CD14-positive monocyte (primary cell): ENCODE measurements around the gene CDH5. TPM values are rescaled to one million over a fixed set of nuclear protein-coding genes. Genes with fewer than 3 reads are reported as not detected.
A peak's percentile ranks its signal among the peaks of the same experiment; 100 is the strongest.

Experiments used
- DNase-seq, 3 donors: peaks; one replicate each; pipeline ENCODE4 v3.0.0-alpha.2; 2011 to 2022
- H2AFZ ChIP-seq: 2 replicates; pipeline ENCODE4 v1.6.0; 2012; ENCODE audit warnings: mild to moderate bottlenecking, low read depth, low read length, inconsistent platforms; ENCODE audit not compliant: insufficient read depth, poor library complexity, severe bottlenecking
- H3K27ac ChIP-seq, 2 donors: 1 replicate in 1 of 2; 2 replicates in 1 of 2; pipeline ENCODE4 v1.5.1; 2012 to 2013; ENCODE audit warnings: low read length in 2 of 2, control low read depth in 1 of 2, inconsistent platforms in 1 of 2, low read depth in 1 of 2, mild to moderate bottlenecking in 1 of 2
- H3K27me3 ChIP-seq, 2 donors: one replicate each; pipeline versions ENCODE4 v1.6.0 to v1.6.1; 2011 to 2013; ENCODE audit warnings: low read length in 2 of 2; ENCODE audit not compliant: control insufficient read depth in 2 of 2, insufficient read depth in 2 of 2
- H3K36me3 ChIP-seq, 2 donors: replicated peaks in 1 of 2; 1 replicate in 1 of 2; 2 replicates in 1 of 2; pipeline versions ENCODE4 v1.5.1 to v1.6.1; 2012 to 2013; ENCODE audit warnings: low read length in 2 of 2, control low read depth in 1 of 2, inconsistent platforms in 1 of 2, mild to moderate bottlenecking in 1 of 2; ENCODE audit not compliant: insufficient read depth in 2 of 2, control insufficient read depth in 1 of 2
- H3K4me1 ChIP-seq, 2 donors: 1 replicate in 1 of 2; 2 replicates in 1 of 2; pipeline versions ENCODE4 v1.5.1 to v1.6.1; 2012 to 2013; ENCODE audit warnings: low read length in 2 of 2, control low read depth in 1 of 2, inconsistent platforms in 1 of 2, mild to moderate bottlenecking in 1 of 2, moderate library complexity in 1 of 2; ENCODE audit not compliant: insufficient read depth in 2 of 2, control insufficient read depth in 1 of 2
- H3K4me2 ChIP-seq: replicated peaks from 2 replicates; pipeline ENCODE3; 2012; ENCODE audit warnings: low read length, moderate library complexity, mild to moderate bottlenecking; ENCODE audit not compliant: poor library complexity, severe bottlenecking; ENCODE audit errors: extremely low read depth
- H3K4me3 ChIP-seq, 3 experiments: fragments of 200-600 bp in 1 of 3; sonication (generic) in 1 of 3; replicated peaks in 1 of 3; 1 replicate in 2 of 3; 2 replicates in 1 of 3; pipeline ENCODE4 v1.5.1; 2011 to 2013; ENCODE audit warnings: low read length in 3 of 3, mild to moderate bottlenecking in 3 of 3, control low read depth in 2 of 3, low read depth in 2 of 3, inconsistent platforms in 1 of 3, moderate library complexity in 1 of 3
- H3K79me2 ChIP-seq: 2 replicates; pipeline ENCODE4 v1.6.0; 2012; ENCODE audit warnings: mild to moderate bottlenecking, control low read depth, inconsistent platforms, low read length, moderate library complexity; ENCODE audit not compliant: insufficient read depth
- H3K9ac ChIP-seq: 2 replicates; pipeline ENCODE4 v1.6.0; 2017; ENCODE audit warnings: low read length, mild to moderate bottlenecking; ENCODE audit not compliant: insufficient read depth, poor library complexity, severe bottlenecking
- H3K9me3 ChIP-seq, 2 donors: replicated peaks in 1 of 2; 1 replicate in 1 of 2; 2 replicates in 1 of 2; pipeline versions ENCODE4 v1.5.1 to v1.6.1; 2012 to 2013; ENCODE audit warnings: low read length in 2 of 2, control low read depth in 1 of 2; ENCODE audit not compliant: control insufficient read depth in 1 of 2, insufficient read depth in 1 of 2
- H4K20me1 ChIP-seq: 2 replicates; pipeline ENCODE4 v1.6.0; 2012; ENCODE audit warnings: mild to moderate bottlenecking, low read length, control low read depth, moderate library complexity; ENCODE audit not compliant: insufficient read depth
- H3K27ac Mint-ChIP-seq, 7 donors: one replicate each; pipeline ENCODE4 v1.8.0; 2020; ENCODE audit warnings: mild to moderate bottlenecking in 7 of 7, mixed read lengths in 7 of 7, moderate library complexity in 6 of 7, inconsistent platforms in 2 of 7
- H3K27me3 Mint-ChIP-seq, 3 donors: one replicate each; pipeline ENCODE4 v1.8.0; 2021 to 2022; ENCODE audit warnings: low read depth in 3 of 3, mild to moderate bottlenecking in 3 of 3, mixed read lengths in 3 of 3, moderate library complexity in 3 of 3, inconsistent platforms in 1 of 3
- H3K36me3 Mint-ChIP-seq, 2 donors: one replicate each; pipeline ENCODE4 v1.8.0; 2020; ENCODE audit warnings: mixed read lengths in 2 of 2, inconsistent platforms in 1 of 2, mild to moderate bottlenecking in 1 of 2
- H3K4me1 Mint-ChIP-seq: one replicate; pipeline ENCODE4 v1.8.0; 2020; ENCODE audit warnings: mild to moderate bottlenecking, mixed read lengths
- H3K4me3 Mint-ChIP-seq, 2 donors: one replicate each; pipeline ENCODE4 v1.8.0; 2020; ENCODE audit warnings: mild to moderate bottlenecking in 2 of 2, mixed read lengths in 2 of 2, moderate library complexity in 1 of 2
- H3K9me3 Mint-ChIP-seq, 7 donors: one replicate each; pipeline ENCODE4 v1.8.0; 2020 to 2022; ENCODE audit warnings: mixed read lengths in 7 of 7, mild to moderate bottlenecking in 6 of 7, moderate library complexity in 6 of 7, inconsistent platforms in 2 of 7
- WGBS: methylation state at CpG from one replicate; pipeline ENCODE4 v1.1.5; 2013; ENCODE audit warnings: missing lambda C conversion rate; ENCODE audit not compliant: insufficient coverage; 5-methylcytosine and 5-hydroxymethylcytosine counted together
- intact Hi-C, 2 donors: fragments of 100-400 bp; cut with micrococcal nuclease; formaldehyde crosslinking; loops; one replicate each; pipeline versions ENCODE4 v1.15.0 to v1.15.1; 2023
- polyA plus RNA-seq, 3 donors: library from polyadenylated mRNA; depleted of rRNA in 1 of 3; unstranded in 2 of 3; stranded (reverse) in 1 of 3; fragments of 300-500 nt in 2 of 3; fragments of >200 nt in 1 of 3; fragmentation: Illumina TruSeq in 2 of 3; gene quantifications; 1 replicate in 2 of 3; 2 replicates in 1 of 3; pipeline ENCODE4 v1.2.3, GENCODE V29; 2012 to 2021
- TF ChIP-seq, protein P1 (sequence below): fragments of 200-600 bp; IDR thresholded peaks from one replicate; pipeline ENCODE4 v1.8.0; 2022; ENCODE audit warnings: antibody characterized with exemption, mild to moderate bottlenecking

The CDH5 gene
- polyA plus RNA-seq, 3 donors = 0.12 to 0.22 TPM; not detected in 1

DNA sequence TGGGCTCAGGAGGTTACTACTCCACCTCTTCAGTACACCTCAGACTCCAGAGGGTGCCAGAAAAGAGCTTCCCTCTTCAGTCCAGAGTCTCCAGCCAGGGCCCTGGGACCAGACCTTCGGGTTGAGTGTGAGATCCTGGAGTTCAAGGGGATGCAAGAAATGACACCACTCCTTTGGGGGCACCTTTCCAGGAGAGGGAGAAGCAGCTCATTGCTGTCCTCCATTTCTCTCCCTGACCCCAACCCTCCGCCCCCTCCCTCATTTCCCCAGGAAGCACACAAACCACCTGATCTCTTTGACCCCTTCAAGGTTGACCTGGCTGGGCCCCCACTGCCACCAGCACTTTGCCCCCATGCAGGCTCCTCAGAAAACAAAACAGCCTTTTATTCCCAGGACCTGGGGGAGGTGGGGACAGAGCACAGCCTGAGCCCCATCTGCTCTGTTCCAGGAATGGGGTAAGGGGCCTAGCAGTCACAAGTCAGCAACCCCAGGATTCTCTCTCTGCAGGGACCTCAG, 21.4 kb downstream of the CDH5 start:
- no peaks in the 10 kb centered on the region for H3K4me1 ChIP-seq
- no peaks in the 10 kb centered on the region for H3K9me3 ChIP-seq
- Mint-ChIP-seq H3K9me3 (peaks cover 0 to 2% (median 0%) of the 10 kb centered on the region in 7 donors), H3K4me3 (no peak overlapping the region), H3K27ac (peak overlapping the region in 1 of 7 donors; percentile 53), H3K4me1 (no peaks in the 10 kb centered on the region), H3K27me3 (peaks cover 0 to 9% (median 6%) of the 10 kb centered on the region in 3 donors), H3K36me3 (no peaks in the 10 kb centered on the region)
- TF ChIP-seq, protein P1, sequence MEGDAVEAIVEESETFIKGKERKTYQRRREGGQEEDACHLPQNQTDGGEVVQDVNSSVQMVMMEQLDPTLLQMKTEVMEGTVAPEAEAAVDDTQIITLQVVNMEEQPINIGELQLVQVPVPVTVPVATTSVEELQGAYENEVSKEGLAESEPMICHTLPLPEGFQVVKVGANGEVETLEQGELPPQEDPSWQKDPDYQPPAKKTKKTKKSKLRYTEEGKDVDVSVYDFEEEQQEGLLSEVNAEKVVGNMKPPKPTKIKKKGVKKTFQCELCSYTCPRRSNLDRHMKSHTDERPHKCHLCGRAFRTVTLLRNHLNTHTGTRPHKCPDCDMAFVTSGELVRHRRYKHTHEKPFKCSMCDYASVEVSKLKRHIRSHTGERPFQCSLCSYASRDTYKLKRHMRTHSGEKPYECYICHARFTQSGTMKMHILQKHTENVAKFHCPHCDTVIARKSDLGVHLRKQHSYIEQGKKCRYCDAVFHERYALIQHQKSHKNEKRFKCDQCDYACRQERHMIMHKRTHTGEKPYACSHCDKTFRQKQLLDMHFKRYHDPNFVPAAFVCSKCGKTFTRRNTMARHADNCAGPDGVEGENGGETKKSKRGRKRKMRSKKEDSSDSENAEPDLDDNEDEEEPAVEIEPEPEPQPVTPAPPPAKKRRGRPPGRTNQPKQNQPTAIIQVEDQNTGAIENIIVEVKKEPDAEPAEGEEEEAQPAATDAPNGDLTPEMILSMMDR = no peak
- H2AFZ ChIP-seq = no peak overlapping the region
- no peak for DNase-seq
- intact Hi-C loops = no loop called here
- no peak overlapping the region for H3K9ac ChIP-seq
- no peak overlapping the region for H3K4me3 ChIP-seq
- no peaks in the 10 kb centered on the region for H3K27me3 ChIP-seq
- H3K79me2 ChIP-seq = no peaks in the 10 kb centered on the region
- no peaks in the 10 kb centered on the region for H3K36me3 ChIP-seq
- no peaks in the 10 kb centered on the region for H4K20me1 ChIP-seq
- no peak overlapping the region for H3K4me2 ChIP-seq
- H3K27ac ChIP-seq = no peak overlapping the region
- no CpG with 5 or more reads among the region's 2 CpGs for WGBS

GRCh38 chr16:66388350-66389139, 22.1 kb downstream of the CDH5 start:
- Mint-ChIP-seq H3K4me3 (no peak overlapping the region), H3K9me3 (peaks cover 0 to 2% (median 0%) of the 10 kb centered on the region in 7 donors), H3K4me1 (no peaks in the 10 kb centered on the region), H3K27ac (no peak overlapping the region), H3K36me3 (no peaks in the 10 kb centered on the region), H3K27me3 (peaks cover 0 to 6% (median 6%) of the 10 kb centered on the region in 3 donors)
- Histone ChIP-seq H3K36me3 (no peaks in the 10 kb centered on the region), H3K4me3 (no peak overlapping the region), H3K79me2 (no peaks in the 10 kb centered on the region), H3K4me2 (no peak overlapping the region), H3K9ac (no peak overlapping the region), H3K9me3 (no peaks in the 10 kb centered on the region), H3K27ac (no peak overlapping the region), H3K27me3 (no peaks in the 10 kb centered on the region), H4K20me1 (no peaks in the 10 kb centered on the region), H2AFZ (no peak overlapping the region), H3K4me1 (no peaks in the 10 kb centered on the region)
- TF ChIP-seq, protein P1 = no peak
- 91% methylated on average over 3 of the region's 6 CpGs for WGBS
- DNase-seq = no peak
- intact Hi-C loops = no loop called here
